GM12801 (cell line): ENCODE results near the gene PDX1.

ENCODE experiments used
- TF ChIP-seq, protein P1 (sequence below): IDR thresholded peaks from one replicate; pipeline ENCODE4 v1.5.1; 2011; ENCODE audit warnings: control low read depth; ENCODE audit not compliant: insufficient read length; ENCODE audit errors: extremely low read depth

Gene PDX1

GRCh38 chr13:27918918-27919658 is 712 bp upstream of the PDX1 start:
- TF ChIP-seq, protein P1, sequence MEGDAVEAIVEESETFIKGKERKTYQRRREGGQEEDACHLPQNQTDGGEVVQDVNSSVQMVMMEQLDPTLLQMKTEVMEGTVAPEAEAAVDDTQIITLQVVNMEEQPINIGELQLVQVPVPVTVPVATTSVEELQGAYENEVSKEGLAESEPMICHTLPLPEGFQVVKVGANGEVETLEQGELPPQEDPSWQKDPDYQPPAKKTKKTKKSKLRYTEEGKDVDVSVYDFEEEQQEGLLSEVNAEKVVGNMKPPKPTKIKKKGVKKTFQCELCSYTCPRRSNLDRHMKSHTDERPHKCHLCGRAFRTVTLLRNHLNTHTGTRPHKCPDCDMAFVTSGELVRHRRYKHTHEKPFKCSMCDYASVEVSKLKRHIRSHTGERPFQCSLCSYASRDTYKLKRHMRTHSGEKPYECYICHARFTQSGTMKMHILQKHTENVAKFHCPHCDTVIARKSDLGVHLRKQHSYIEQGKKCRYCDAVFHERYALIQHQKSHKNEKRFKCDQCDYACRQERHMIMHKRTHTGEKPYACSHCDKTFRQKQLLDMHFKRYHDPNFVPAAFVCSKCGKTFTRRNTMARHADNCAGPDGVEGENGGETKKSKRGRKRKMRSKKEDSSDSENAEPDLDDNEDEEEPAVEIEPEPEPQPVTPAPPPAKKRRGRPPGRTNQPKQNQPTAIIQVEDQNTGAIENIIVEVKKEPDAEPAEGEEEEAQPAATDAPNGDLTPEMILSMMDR: no peak

GRCh38 chr13:27919659-27919933 is 204 bp upstream of the PDX1 start:
- TF ChIP-seq, protein P1: no peak

- TF ChIP-seq, protein P1: no peak
Observed at GRCh38 chr13:27920677-27921420, 1.0 kb downstream of the PDX1 start.

DNA sequence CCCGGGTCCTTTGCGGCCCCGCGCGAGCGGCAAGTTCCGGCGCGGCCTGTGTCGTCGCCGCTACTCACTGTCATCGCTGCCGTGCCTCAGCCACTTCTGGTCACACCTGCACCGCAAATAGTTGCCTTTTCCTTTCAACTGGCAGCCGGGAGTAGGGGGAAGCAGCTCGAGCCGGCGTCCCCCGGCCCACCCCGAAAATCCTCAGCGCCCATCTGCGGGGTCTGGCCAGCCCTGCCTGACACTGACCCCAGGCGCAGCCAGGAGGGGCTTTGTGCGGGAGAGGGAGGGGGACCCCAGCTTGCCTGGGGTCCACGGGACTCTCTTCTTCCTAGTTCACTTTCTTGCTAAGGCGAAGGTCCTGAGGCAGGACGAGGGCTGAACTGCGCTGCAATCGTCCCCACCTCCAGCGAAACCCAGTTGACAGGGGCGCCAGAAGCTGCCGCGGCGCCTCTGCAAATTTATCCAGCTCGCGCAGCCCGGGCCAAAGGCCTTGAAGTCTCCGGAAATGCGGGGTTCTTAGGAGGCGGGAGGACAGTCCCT is 1.7 kb downstream of the PDX1 start:
- TF ChIP-seq, protein P1: no peak

- TF ChIP-seq, protein P1: no peak
Observed at GRCh38 chr13:27921961-27922882, 2.4 kb downstream of the PDX1 start.

- TF ChIP-seq, protein P1: no peak
Observed at GRCh38 chr13:27922883-27923612, 3.2 kb downstream of the PDX1 start.
